K562 (cell line): ENCODE results near the gene SCYL1. TPM values are rescaled to one million over a fixed set of nuclear protein-coding genes. Genes with fewer than 3 reads are reported as not detected.

ENCODE experiments used
- ARHGAP35 ChIP-seq: fragments of 450-650 bp; IDR thresholded peaks from 2 replicates; pipeline ENCODE4 v1.6.1; 2018; ENCODE audit not compliant: partially characterized antibody
- CHD7 ChIP-seq: fragments of 200-600 bp; sonication (generic); IDR thresholded peaks from one replicate; pipeline ENCODE4 v1.6.1; 2012; ENCODE audit warnings: mild to moderate bottlenecking, low read depth, low read length, inconsistent platforms
- DEAF1 ChIP-seq: fragments of 450-650 bp; formaldehyde crosslinking; IDR thresholded peaks from 2 replicates; pipeline ENCODE4 v1.4.0; 2020; ENCODE audit warnings: mild to moderate bottlenecking, moderate library complexity
- DMBX1 ChIP-seq: fragments of 250-450 bp; sonication (Bioruptor Pico); IDR thresholded peaks from 2 replicates; pipeline ENCODE4 v1.8.0; 2022; ENCODE audit warnings: inconsistent platforms, mild to moderate bottlenecking, moderate library complexity, borderline replicate concordance
- LEF1 ChIP-seq: fragments of 450-650 bp; IDR thresholded peaks from 2 replicates; pipeline ENCODE4 v1.6.1; 2016; ENCODE audit warnings: mild to moderate bottlenecking
- NUFIP1 ChIP-seq: fragments of 450-650 bp; IDR thresholded peaks from 2 replicates; pipeline ENCODE4 v1.6.1; 2018; ENCODE audit not compliant: partially characterized antibody
- ZBTB11 ChIP-seq, 3 experiments: fragments of 200-800 bp in 1 of 3; fragments of 250-450 bp in 1 of 3; fragments of 450-650 bp in 1 of 3; sonication (Bioruptor Pico) in 1 of 3; sonication (Bioruptor generic) in 1 of 3; formaldehyde crosslinking in 1 of 3; IDR thresholded peaks; 2 replicates each; pipeline versions ENCODE4 v1.6.1 to v1.8.0; 2016 to 2022; ENCODE audit warnings: mild to moderate bottlenecking in 2 of 3, missing genetic modification characterization in 2 of 3, missing compliant biosample characterization in 1 of 3, moderate library complexity in 1 of 3
- ZNF324 ChIP-seq: fragments of 250-450 bp; sonication (Bioruptor Pico); IDR thresholded peaks from 2 replicates; pipeline ENCODE4 v1.4.0; 2020; ENCODE audit warnings: mild to moderate bottlenecking
- ZNF589 ChIP-seq: fragments of 200-800 bp; sonication (Bioruptor generic); IDR thresholded peaks from 2 replicates; pipeline ENCODE4 v1.6.1; 2016; ENCODE audit warnings: low read depth, missing genetic modification characterization, missing compliant biosample characterization
- polyA plus RNA-seq, 8 experiments: library from polyadenylated mRNA; depleted of rRNA in 4 of 8; stranded (reverse) in 5 of 8; unstranded in 3 of 8; fragments of >200 nt; fragmentation: Nextera tagmentation in 2 of 8; fragmentation: Illumina TruSeq in 1 of 8; extraction: Ambion mirVana in 2 of 8; extraction: Trizol in 1 of 8; gene quantifications; 2 replicates each; pipeline versions ENCODE4 v1.2.1 to v1.2.3, GENCODE V29; 2011 to 2014; ENCODE audit warnings: inconsistent platforms in 1 of 8, missing spikeins in 1 of 8
- total RNA-seq, 7 experiments: library from RNA; depleted of rRNA in 6 of 7; stranded (reverse); fragments of >200 nt in 6 of 7; fragmentation: Illumina TruSeq in 2 of 7; extraction: Trizol in 2 of 7; gene quantifications; 2 replicates each; pipeline versions ENCODE4 v1.2.1 to v1.2.3, GENCODE V29; 2011 to 2021; ENCODE audit warnings: low replicate concordance in 1 of 7

SCYL1 gene
- total and polyA plus RNA-seq, 9 of the 15 experiments (the other 6 are each of a cell fraction or from before 2014, with no cell fraction given) = 1.9 to 145 (median 57.6) TPM

DNA sequence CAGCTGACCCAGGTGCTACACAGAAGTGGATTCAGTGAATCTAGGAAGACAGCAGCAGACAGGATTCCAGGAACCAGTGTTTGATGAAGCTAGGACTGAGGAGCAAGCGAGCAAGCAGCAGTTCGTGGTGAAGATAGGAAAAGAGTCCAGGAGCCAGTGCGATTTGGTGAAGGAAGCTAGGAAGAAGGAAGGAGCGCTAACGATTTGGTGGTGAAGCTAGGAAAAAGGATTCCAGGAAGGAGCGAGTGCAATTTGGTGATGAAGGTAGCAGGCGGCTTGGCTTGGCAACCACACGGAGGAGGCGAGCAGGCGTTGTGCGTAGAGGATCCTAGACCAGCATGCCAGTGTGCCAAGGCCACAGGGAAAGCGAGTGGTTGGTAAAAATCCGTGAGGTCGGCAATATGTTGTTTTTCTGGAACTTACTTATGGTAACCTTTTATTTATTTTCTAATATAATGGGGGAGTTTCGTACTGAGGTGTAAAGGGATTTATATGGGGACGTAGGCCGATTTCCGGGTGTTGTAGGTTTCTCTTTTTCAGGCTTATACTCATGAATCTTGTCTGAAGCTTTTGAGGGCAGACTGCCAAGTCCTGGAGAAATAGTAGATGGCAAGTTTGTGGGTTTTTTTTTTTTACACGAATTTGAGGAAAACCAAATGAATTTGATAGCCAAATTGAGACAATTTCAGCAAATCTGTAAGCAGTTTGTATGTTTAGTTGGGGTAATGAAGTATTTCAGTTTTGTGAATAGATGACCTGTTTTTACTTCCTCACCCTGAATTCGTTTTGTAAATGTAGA is 24.3 kb upstream of the SCYL1 start (continued):
- TF ChIP-seq ARHGAP35 (peak; percentile 80), ZNF324 (0 out of 2 replicates have a peak, but pooled peaks have one; percentile 47), DMBX1 (CRISPR knock-in tag) (peak; percentile 65; the same call in 1 of the 2 replicates), ZNF589 (CRISPR knock-in tag) (no peak), LEF1 (no peak; the same call in 1 of the 2 replicates), ZBTB11 (CRISPR knock-in tag; IDR thresholded peaks at IDR 0.05) (0 out of 6 replicates have a peak, but pooled peaks of 1 of the 3 experiments have one; percentile 28), DEAF1 (no peak; the same call in 1 of the 2 replicates), CHD7 (no peak), NUFIP1 (no peak)
